ENCODE measurements around the gene LRRC28. TPM values are rescaled to one million over a fixed set of nuclear protein-coding genes. Genes with fewer than 3 reads are reported as not detected.
A peak's percentile ranks its signal among the peaks of the same experiment; 100 is the strongest.

Gene LRRC28
- total RNA-seq, 1 experiment from 2014 or later = 39.3 TPM

- CTCF ChIA-PET = interaction anchor here (0.6 kb wide), 1 partner anchor 301 kb away, joined by 10 read pairs; the partner anchor contains the start of gene LYSMD4
- Histone ChIP-seq H3K27ac (ENCODE audit: low read length) (no peak overlapping the region), H3K4me3 (ENCODE audit: low read depth in 2 of 2, low read length in 2 of 2) (no peak overlapping the region), H3K9me3 (ENCODE audit: control insufficient read depth, insufficient read depth, low read depth, low read length) (no peaks in the 10 kb centered on the region), H3K36me3 (ENCODE audit: control insufficient read depth, insufficient read depth, low read length) (no peaks in the 10 kb centered on the region), H3K4me1 (ENCODE audit: control insufficient read depth, insufficient read depth, low read length) (peaks cover 8% of the 10 kb centered on the region; the same call in 1 of the 2 replicates), H3K27me3 (ENCODE audit: control insufficient read depth, insufficient read depth, low read length) (no peaks in the 10 kb centered on the region)
- no TSS peak for BruUV-seq (replicated peaks)
- no peak for DNase-seq (ENCODE audit: low read depth, low spot score)
- no peak for TF ChIP-seq REST (IDR thresholded peaks at IDR 0.05; ENCODE audit: insufficient read depth in 1 of 2, low read depth in 2 of 2, low read length in 1 of 2)
- TF ChIP-seq SIN3A (IDR thresholded peaks at IDR 0.05; ENCODE audit: borderline replicate concordance, insufficient read depth, low read depth, low read length) = no peak
- no peak for TF ChIP-seq POLR2AphosphoS5 (IDR thresholded peaks at IDR 0.05; ENCODE audit: low read depth, low read length)
- no peak for TF ChIP-seq CTCF (IDR thresholded peaks at IDR 0.05)
- no peak for TF ChIP-seq TCF7L2 (IDR thresholded peaks at IDR 0.05; ENCODE audit: low read depth, low read length)
- in situ Hi-C loops (cut with HindIII; ENCODE audit: low pct_unique_long_range_greater_than_20kb, low sequenced_read_pairs) = no loop called here
- POLR2A ChIA-PET = no interaction called here
- intact Hi-C loops (cut with micrococcal nuclease; ENCODE audit: unreplicated experiment) = no loop called here
- ATAC-seq = peak; percentile 25; the same call in 1 of the 2 replicates
These were observed 181.2 kb downstream of the LRRC28 start for GRCh38 chr15:99432271-99433025.

GRCh38 chr15:99433026-99433756 is 181.9 kb downstream of the LRRC28 start:
- ATAC-seq (no peak), DNase-seq (ENCODE audit: low read depth, low spot score) (no peak)
- in situ Hi-C loops (cut with HindIII; ENCODE audit: low pct_unique_long_range_greater_than_20kb, low sequenced_read_pairs) = no loop called here
- TF ChIP-seq REST (IDR thresholded peaks at IDR 0.05; ENCODE audit: insufficient read depth in 1 of 2, low read depth in 2 of 2, low read length in 1 of 2) (no peak), POLR2AphosphoS5 (IDR thresholded peaks at IDR 0.05; ENCODE audit: low read depth, low read length) (no peak), CTCF (IDR thresholded peaks at IDR 0.05) (no peak), SIN3A (IDR thresholded peaks at IDR 0.05; ENCODE audit: borderline replicate concordance, insufficient read depth, low read depth, low read length) (no peak), TCF7L2 (IDR thresholded peaks at IDR 0.05; ENCODE audit: low read depth, low read length) (no peak)
- Histone ChIP-seq H3K9me3 (ENCODE audit: control insufficient read depth, insufficient read depth, low read depth, low read length) (no peaks in the 10 kb centered on the region), H3K4me3 (ENCODE audit: low read depth in 2 of 2, low read length in 2 of 2) (no peak overlapping the region), H3K27me3 (ENCODE audit: control insufficient read depth, insufficient read depth, low read length) (no peaks in the 10 kb centered on the region), H3K36me3 (ENCODE audit: control insufficient read depth, insufficient read depth, low read length) (no peaks in the 10 kb centered on the region), H3K27ac (ENCODE audit: low read length) (no peak overlapping the region), H3K4me1 (ENCODE audit: control insufficient read depth, insufficient read depth, low read length) (peaks cover 8% of the 10 kb centered on the region; the same call in 1 of the 2 replicates)
- no TSS peak for BruUV-seq (replicated peaks)
- CTCF ChIA-PET = interaction anchor here (0.6 kb wide), 3 partner anchors 74 to 300 kb away, joined by 3 to 10 read pairs (median 3); partner anchors contain the start of gene LYSMD4
- intact Hi-C loops (cut with micrococcal nuclease; ENCODE audit: unreplicated experiment) = no loop called here
- POLR2A ChIA-PET = no interaction called here
